GM23338 (cell line): ENCODE data around the gene BRSK2. TPM values are rescaled to one million over a fixed set of nuclear protein-coding genes. Genes with fewer than 3 reads are reported as not detected.

ENCODE experiments used
- ATAC-seq: fragments of 200-7000 bp; cut with Tn5 transposase; 3 replicates; pipeline ENCODE4 v1.9.1; 2020
- DNase-seq: peaks from one replicate; pipeline ENCODE4 v3.0.0-alpha.2; 2015; ENCODE audit warnings: low spot score
- H2AFZ ChIP-seq: fragments of 200-600 bp; sonication (generic); 2 replicates; pipeline ENCODE4 v1.8.0; 2016; ENCODE audit warnings: antibody characterized with exemption, mild to moderate bottlenecking, moderate library complexity
- H3F3A ChIP-seq: fragments of 200-600 bp; sonication (generic); replicated peaks from 2 replicates; pipeline ENCODE4 v1.8.0; 2017; ENCODE audit warnings: antibody characterized with exemption, mixed run types, low read depth
- H3K27ac ChIP-seq: fragments of 200-600 bp; sonication (generic); 2 replicates; pipeline ENCODE4 v1.6.1; 2016; ENCODE audit warnings: low read depth
- H3K27me3 ChIP-seq: fragments of 200-600 bp; sonication (generic); 2 replicates; pipeline ENCODE4 v1.8.0; 2016; ENCODE audit warnings: mild to moderate bottlenecking, mixed run types, moderate library complexity; ENCODE audit not compliant: insufficient read depth
- H3K36me3 ChIP-seq: fragments of 200-600 bp; sonication (generic); 2 replicates; pipeline ENCODE4 v1.8.0; 2016; ENCODE audit warnings: mild to moderate bottlenecking; ENCODE audit not compliant: insufficient read depth
- H3K4me1 ChIP-seq: fragments of 200-600 bp; sonication (generic); 2 replicates; pipeline ENCODE4 v1.8.0; 2016; ENCODE audit warnings: mild to moderate bottlenecking, moderate library complexity; ENCODE audit not compliant: insufficient read depth
- H3K4me2 ChIP-seq: fragments of 200-600 bp; sonication (generic); 2 replicates; pipeline ENCODE4 v1.7.1; 2017; ENCODE audit warnings: mixed run types
- H3K4me3 ChIP-seq: fragments of 200-600 bp; sonication (generic); 2 replicates; pipeline ENCODE4 v1.6.1; 2016; ENCODE audit warnings: mixed run types
- H3K79me2 ChIP-seq: fragments of 200-600 bp; sonication (generic); replicated peaks from 2 replicates; pipeline ENCODE4 v1.8.0; 2017; ENCODE audit warnings: mild to moderate bottlenecking; ENCODE audit not compliant: insufficient read depth
- H3K9me2 ChIP-seq: fragments of 200-600 bp; sonication (generic); 2 replicates; pipeline ENCODE4 v1.8.0; 2017; ENCODE audit not compliant: insufficient read depth
- H4K20me1 ChIP-seq: fragments of 200-600 bp; sonication (generic); replicated peaks from 2 replicates; pipeline ENCODE4 v1.8.0; 2017; ENCODE audit warnings: mild to moderate bottlenecking; ENCODE audit not compliant: insufficient read depth
- H3K27ac Mint-ChIP-seq: 2 replicates; pipeline ENCODE4 v1.8.0; 2020; ENCODE audit warnings: inconsistent platforms, mild to moderate bottlenecking, moderate library complexity, mixed read lengths
- H3K27me3 Mint-ChIP-seq: 3 replicates; pipeline ENCODE4 v1.8.0; 2022; ENCODE audit warnings: low read depth, mild to moderate bottlenecking, moderate library complexity, mixed read lengths, inconsistent platforms; ENCODE audit not compliant: insufficient read depth, poor library complexity
- H3K36me3 Mint-ChIP-seq: 3 replicates; pipeline ENCODE4 v1.8.0; 2021; ENCODE audit warnings: low read depth, mild to moderate bottlenecking, inconsistent platforms, moderate library complexity, mixed read lengths
- H3K4me1 Mint-ChIP-seq: 3 replicates; pipeline ENCODE4 v1.8.0; 2020; ENCODE audit warnings: mild to moderate bottlenecking, inconsistent platforms, mixed read lengths
- H3K4me3 Mint-ChIP-seq: 3 replicates; pipeline ENCODE4 v1.8.0; 2021; ENCODE audit warnings: moderate library complexity, mild to moderate bottlenecking, inconsistent platforms, mixed read lengths
- H3K9me3 Mint-ChIP-seq: 3 replicates; pipeline ENCODE4 v1.8.0; 2020; ENCODE audit warnings: moderate library complexity, mild to moderate bottlenecking, inconsistent platforms, mixed read lengths
- CREB1 ChIP-seq: fragments of 250-450 bp; sonication (Bioruptor Pico); IDR thresholded peaks from 2 replicates; pipeline ENCODE4 v1.5.0; 2020; ENCODE audit warnings: low read depth, mild to moderate bottlenecking, moderate library complexity
- EZH2 ChIP-seq: fragments of 200-600 bp; sonication (generic); IDR thresholded peaks from one replicate; pipeline ENCODE4 v1.8.0; 2017; ENCODE audit warnings: antibody characterized with exemption, mild to moderate bottlenecking, low read depth; ENCODE audit not compliant: unreplicated experiment
- EZH2phosphoT487 ChIP-seq: fragments of 200-600 bp; sonication (generic); IDR thresholded peaks from one replicate; pipeline ENCODE4 v1.8.1; 2018; ENCODE audit warnings: antibody characterized with exemption; ENCODE audit not compliant: unreplicated experiment
- JUNB ChIP-seq: IDR thresholded peaks from one replicate; pipeline ENCODE4 v1.6.1; 2016; ENCODE audit warnings: antibody characterized with exemption; ENCODE audit not compliant: unreplicated experiment
- NANOG ChIP-seq: IDR thresholded peaks from 2 replicates; pipeline ENCODE4 v1.6.1; 2016; ENCODE audit warnings: antibody characterized with exemption, borderline replicate concordance
- POLR2AphosphoS5 ChIP-seq: IDR thresholded peaks from 2 replicates; pipeline ENCODE4 v1.6.1; 2016; ENCODE audit warnings: antibody characterized with exemption, low read depth
- STAT1 ChIP-seq: IDR thresholded peaks from one replicate; pipeline ENCODE4 v1.6.1; 2016; ENCODE audit warnings: antibody characterized with exemption; ENCODE audit not compliant: unreplicated experiment
- ZNF114 ChIP-seq: fragments of 250-450 bp; sonication (Bioruptor Pico); IDR thresholded peaks from 2 replicates; pipeline ENCODE4 v1.5.0; 2020; ENCODE audit warnings: mild to moderate bottlenecking, moderate library complexity
- ZNF331 ChIP-seq: fragments of 250-450 bp; sonication (Bioruptor Pico); IDR thresholded peaks from 2 replicates; pipeline ENCODE4 v1.5.0; 2020; ENCODE audit warnings: low read depth, mild to moderate bottlenecking, moderate library complexity
- polyA plus RNA-seq: library from polyadenylated mRNA; unstranded; fragments of >200 nt; fragmentation: Nextera tagmentation; extraction: Ambion mirVana; gene quantifications from 2 replicates; pipeline ENCODE4 v1.2.1, GENCODE V29; 2016
- total RNA-seq: library from RNA; depleted of rRNA; stranded (reverse); fragments of >200 nt; shearing (Covaris generic); gene quantifications from 2 replicates; pipeline ENCODE4 v1.2.3, GENCODE V29; 2014
- TF ChIP-seq, protein P1 (sequence below), 2 experiments: fragments of 200-600 bp in 1 of 2; sonication (generic) in 1 of 2; conservative IDR thresholded peaks; 2 replicates each; pipeline versions ENCODE4 v1.5.1 to v1.6.1; 2016 to 2017; ENCODE audit warnings: antibody characterized with exemption in 2 of 2, low read depth in 2 of 2, mild to moderate bottlenecking in 2 of 2, moderate library complexity in 1 of 2
- TF ChIP-seq, protein P2 (sequence below): IDR thresholded peaks from 2 replicates; pipeline ENCODE4 v1.6.1; 2016; ENCODE audit warnings: antibody characterized with exemption
- TF ChIP-seq, protein P3 (sequence below): IDR thresholded peaks from one replicate; pipeline ENCODE4 v1.6.1; 2018; ENCODE audit warnings: antibody characterized with exemption; ENCODE audit not compliant: unreplicated experiment
- TF ChIP-seq, protein P4 (sequence below): fragments of 250-450 bp; sonication (Bioruptor Pico); IDR thresholded peaks from 2 replicates; pipeline ENCODE4 v1.5.0; 2020; ENCODE audit warnings: mild to moderate bottlenecking, moderate library complexity

Gene BRSK2
- total and polyA plus RNA-seq, 2 experiments from 2014 or later, result 7.2 to 20.3 TPM

DNA sequence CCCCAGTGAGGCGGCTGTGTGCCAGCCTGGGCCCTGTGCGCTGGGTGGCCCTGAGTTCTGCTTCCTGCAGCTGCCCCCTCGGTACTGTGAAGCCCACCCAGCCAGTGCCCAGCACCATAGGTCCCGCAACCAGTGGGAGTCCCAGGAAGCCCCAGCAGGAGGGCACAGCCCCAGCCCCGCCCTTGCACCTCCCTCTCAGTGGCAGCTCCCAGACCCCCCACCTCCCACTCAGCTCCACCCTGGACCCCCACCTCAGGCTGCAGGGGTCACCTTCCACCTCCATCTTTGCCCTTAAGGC, 66.0 kb downstream of the BRSK2 start:
- DNase-seq, result no peak
- H3K36me3 ChIP-seq, result no peaks in the 10 kb centered on the region
- no peaks in the 10 kb centered on the region for H3F3A ChIP-seq
- Mint-ChIP-seq H3K27me3 (peaks cover 5% of the 10 kb centered on the region), H3K27ac (no peak overlapping the region), H3K4me1 (peaks cover 3% of the 10 kb centered on the region; the same call in 1 of the 3 replicates), H3K9me3 (no peaks in the 10 kb centered on the region), H3K4me3 (no peak overlapping the region), H3K36me3 (peaks cover 4% of the 10 kb centered on the region; the same call in 1 of the 3 replicates)
- H3K27ac ChIP-seq, result no peak overlapping the region
- no peaks in the 10 kb centered on the region for H4K20me1 ChIP-seq
- H3K4me3 ChIP-seq, result no peak overlapping the region
- ATAC-seq, result no peak
- no peaks in the 10 kb centered on the region for H3K79me2 ChIP-seq
- H2AFZ ChIP-seq, result no peak overlapping the region
- H3K9me2 ChIP-seq, result no peaks in the 10 kb centered on the region
- TF ChIP-seq, protein P1, sequence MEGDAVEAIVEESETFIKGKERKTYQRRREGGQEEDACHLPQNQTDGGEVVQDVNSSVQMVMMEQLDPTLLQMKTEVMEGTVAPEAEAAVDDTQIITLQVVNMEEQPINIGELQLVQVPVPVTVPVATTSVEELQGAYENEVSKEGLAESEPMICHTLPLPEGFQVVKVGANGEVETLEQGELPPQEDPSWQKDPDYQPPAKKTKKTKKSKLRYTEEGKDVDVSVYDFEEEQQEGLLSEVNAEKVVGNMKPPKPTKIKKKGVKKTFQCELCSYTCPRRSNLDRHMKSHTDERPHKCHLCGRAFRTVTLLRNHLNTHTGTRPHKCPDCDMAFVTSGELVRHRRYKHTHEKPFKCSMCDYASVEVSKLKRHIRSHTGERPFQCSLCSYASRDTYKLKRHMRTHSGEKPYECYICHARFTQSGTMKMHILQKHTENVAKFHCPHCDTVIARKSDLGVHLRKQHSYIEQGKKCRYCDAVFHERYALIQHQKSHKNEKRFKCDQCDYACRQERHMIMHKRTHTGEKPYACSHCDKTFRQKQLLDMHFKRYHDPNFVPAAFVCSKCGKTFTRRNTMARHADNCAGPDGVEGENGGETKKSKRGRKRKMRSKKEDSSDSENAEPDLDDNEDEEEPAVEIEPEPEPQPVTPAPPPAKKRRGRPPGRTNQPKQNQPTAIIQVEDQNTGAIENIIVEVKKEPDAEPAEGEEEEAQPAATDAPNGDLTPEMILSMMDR (conservative IDR thresholded peaks at IDR 0.05; ENCODE audit: low read depth in 2 of 2), result no peak
- TF ChIP-seq EZH2, result no peak
- no peak for TF ChIP-seq ZNF331 (CRISPR knock-in tag)
- no peak for TF ChIP-seq NANOG
- TF ChIP-seq ZNF114, result no peak
- TF ChIP-seq EZH2phosphoT487, result no peak
- TF ChIP-seq POLR2AphosphoS5, result no peak
- TF ChIP-seq, protein P2, sequence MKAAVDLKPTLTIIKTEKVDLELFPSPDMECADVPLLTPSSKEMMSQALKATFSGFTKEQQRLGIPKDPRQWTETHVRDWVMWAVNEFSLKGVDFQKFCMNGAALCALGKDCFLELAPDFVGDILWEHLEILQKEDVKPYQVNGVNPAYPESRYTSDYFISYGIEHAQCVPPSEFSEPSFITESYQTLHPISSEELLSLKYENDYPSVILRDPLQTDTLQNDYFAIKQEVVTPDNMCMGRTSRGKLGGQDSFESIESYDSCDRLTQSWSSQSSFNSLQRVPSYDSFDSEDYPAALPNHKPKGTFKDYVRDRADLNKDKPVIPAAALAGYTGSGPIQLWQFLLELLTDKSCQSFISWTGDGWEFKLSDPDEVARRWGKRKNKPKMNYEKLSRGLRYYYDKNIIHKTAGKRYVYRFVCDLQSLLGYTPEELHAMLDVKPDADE, result no peak
- TF ChIP-seq STAT1, result no peak
- TF ChIP-seq, protein P3, sequence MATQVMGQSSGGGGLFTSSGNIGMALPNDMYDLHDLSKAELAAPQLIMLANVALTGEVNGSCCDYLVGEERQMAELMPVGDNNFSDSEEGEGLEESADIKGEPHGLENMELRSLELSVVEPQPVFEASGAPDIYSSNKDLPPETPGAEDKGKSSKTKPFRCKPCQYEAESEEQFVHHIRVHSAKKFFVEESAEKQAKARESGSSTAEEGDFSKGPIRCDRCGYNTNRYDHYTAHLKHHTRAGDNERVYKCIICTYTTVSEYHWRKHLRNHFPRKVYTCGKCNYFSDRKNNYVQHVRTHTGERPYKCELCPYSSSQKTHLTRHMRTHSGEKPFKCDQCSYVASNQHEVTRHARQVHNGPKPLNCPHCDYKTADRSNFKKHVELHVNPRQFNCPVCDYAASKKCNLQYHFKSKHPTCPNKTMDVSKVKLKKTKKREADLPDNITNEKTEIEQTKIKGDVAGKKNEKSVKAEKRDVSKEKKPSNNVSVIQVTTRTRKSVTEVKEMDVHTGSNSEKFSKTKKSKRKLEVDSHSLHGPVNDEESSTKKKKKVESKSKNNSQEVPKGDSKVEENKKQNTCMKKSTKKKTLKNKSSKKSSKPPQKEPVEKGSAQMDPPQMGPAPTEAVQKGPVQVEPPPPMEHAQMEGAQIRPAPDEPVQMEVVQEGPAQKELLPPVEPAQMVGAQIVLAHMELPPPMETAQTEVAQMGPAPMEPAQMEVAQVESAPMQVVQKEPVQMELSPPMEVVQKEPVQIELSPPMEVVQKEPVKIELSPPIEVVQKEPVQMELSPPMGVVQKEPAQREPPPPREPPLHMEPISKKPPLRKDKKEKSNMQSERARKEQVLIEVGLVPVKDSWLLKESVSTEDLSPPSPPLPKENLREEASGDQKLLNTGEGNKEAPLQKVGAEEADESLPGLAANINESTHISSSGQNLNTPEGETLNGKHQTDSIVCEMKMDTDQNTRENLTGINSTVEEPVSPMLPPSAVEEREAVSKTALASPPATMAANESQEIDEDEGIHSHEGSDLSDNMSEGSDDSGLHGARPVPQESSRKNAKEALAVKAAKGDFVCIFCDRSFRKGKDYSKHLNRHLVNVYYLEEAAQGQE, result no peak
- no peak for TF ChIP-seq CREB1 (CRISPR knock-in tag)
- TF ChIP-seq, protein P4, sequence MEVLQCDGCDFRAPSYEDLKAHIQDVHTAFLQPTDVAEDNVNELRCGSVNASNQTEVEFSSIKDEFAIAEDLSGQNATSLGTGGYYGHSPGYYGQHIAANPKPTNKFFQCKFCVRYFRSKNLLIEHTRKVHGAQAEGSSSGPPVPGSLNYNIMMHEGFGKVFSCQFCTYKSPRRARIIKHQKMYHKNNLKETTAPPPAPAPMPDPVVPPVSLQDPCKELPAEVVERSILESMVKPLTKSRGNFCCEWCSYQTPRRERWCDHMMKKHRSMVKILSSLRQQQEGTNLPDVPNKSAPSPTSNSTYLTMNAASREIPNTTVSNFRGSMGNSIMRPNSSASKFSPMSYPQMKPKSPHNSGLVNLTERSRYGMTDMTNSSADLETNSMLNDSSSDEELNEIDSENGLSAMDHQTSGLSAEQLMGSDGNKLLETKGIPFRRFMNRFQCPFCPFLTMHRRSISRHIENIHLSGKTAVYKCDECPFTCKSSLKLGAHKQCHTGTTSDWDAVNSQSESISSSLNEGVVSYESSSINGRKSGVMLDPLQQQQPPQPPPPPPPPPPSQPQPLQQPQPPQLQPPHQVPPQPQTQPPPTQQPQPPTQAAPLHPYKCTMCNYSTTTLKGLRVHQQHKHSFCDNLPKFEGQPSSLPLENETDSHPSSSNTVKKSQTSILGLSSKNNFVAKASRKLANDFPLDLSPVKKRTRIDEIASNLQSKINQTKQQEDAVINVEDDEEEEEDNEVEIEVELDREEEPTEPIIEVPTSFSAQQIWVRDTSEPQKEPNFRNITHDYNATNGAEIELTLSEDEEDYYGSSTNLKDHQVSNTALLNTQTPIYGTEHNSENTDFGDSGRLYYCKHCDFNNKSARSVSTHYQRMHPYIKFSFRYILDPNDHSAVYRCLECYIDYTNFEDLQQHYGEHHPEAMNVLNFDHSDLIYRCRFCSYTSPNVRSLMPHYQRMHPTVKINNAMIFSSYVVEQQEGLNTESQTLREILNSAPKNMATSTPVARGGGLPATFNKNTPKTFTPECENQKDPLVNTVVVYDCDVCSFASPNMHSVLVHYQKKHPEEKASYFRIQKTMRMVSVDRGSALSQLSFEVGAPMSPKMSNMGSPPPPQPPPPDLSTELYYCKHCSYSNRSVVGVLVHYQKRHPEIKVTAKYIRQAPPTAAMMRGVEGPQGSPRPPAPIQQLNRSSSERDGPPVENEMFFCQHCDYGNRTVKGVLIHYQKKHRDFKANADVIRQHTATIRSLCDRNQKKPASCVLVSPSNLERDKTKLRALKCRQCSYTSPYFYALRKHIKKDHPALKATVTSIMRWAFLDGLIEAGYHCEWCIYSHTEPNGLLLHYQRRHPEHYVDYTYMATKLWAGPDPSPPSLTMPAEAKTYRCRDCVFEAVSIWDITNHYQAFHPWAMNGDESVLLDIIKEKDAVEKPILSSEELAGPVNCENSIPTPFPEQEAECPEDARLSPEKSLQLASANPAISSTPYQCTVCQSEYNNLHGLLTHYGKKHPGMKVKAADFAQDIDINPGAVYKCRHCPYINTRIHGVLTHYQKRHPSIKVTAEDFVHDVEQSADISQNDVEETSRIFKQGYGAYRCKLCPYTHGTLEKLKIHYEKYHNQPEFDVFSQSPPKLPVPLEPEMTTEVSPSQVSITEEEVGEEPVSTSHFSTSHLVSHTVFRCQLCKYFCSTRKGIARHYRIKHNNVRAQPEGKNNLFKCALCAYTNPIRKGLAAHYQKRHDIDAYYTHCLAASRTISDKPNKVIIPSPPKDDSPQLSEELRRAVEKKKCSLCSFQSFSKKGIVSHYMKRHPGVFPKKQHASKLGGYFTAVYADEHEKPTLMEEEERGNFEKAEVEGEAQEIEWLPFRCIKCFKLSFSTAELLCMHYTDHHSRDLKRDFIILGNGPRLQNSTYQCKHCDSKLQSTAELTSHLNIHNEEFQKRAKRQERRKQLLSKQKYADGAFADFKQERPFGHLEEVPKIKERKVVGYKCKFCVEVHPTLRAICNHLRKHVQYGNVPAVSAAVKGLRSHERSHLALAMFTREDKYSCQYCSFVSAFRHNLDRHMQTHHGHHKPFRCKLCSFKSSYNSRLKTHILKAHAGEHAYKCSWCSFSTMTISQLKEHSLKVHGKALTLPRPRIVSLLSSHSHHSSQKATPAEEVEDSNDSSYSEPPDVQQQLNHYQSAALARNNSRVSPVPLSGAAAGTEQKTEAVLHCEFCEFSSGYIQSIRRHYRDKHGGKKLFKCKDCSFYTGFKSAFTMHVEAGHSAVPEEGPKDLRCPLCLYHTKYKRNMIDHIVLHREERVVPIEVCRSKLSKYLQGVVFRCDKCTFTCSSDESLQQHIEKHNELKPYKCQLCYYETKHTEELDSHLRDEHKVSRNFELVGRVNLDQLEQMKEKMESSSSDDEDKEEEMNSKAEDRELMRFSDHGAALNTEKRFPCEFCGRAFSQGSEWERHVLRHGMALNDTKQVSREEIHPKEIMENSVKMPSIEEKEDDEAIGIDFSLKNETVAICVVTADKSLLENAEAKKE (CRISPR knock-in tag), result no peak
- no peak for TF ChIP-seq JUNB
- H3K4me1 ChIP-seq, result 0 out of 2 replicates have a peak, but pooled peaks cover 2% of the 10 kb centered on the region
- H3K4me2 ChIP-seq, result no peak overlapping the region
- H3K27me3 ChIP-seq, result no peaks in the 10 kb centered on the region
